NOMO-1 treated with dmso at 0.1 percent for 144 hours (cell line): ENCODE data around the gene SLX4IP.
A peak's percentile ranks its signal among the peaks of the same experiment; 100 is the strongest.

Experiments used
- DNase-seq: peaks from one replicate; lab custom pipeline; 2025; ENCODE audit not compliant: unreplicated experiment; lab: John Stamatoyannopoulos, UW

The SLX4IP gene

GRCh38 chr20:10625641-10626040 lies 190.5 kb downstream of the SLX4IP start:
- no peak for DNase-seq

DNA sequence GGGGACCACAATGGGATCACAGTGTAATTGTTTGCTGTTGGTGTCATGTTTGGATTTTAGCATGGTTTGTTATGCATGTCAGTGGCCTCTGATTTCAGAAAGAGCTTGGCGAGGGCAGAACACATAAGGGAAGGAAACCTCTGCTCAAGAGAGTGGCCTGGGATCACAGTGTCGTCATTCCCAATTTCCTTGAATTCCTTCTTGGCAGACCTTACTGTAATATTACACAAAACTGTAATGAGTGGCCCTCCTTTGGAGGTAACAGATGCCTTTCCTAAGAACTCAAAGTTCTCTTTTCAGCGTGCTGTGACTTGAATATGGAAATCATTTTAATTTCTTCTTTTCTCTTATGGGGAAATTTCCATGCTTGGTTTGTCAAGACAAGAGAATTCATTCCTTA lies 191.8 kb downstream of the SLX4IP start:
- DNase-seq: no peak

DNA sequence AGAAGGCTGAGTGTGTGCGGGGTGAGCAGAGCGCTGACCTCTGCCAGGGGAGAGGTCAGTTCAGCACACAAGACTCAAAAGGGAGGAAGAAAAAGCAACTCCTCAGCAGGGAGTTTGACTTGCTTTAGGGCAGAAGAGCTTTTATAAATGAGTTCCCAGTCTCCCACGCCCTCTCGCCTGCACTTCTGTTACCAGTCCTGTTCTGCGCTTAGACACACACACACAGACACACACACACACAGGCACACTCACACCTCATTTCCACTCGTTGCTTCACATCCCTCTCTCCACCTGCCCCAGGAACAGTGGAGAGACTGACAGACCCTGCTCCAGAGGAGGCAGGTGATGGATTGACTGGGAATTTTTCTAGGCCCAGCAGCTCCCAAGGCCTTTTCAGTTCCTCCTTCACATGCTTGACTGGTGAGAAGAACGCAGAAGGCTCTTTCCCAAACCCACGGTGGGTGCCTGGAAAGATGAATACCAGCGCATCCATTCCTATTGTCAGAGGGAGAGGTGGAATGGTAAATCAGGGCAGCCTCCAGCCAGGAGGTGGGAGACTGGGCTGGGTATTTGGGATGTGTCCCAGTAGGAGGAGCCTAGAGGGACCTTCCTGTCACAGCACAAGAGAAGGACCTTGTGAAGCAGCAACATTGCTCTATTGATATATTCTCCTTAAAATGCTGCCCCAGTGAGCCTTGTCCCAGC lies 195.0 kb downstream of the SLX4IP start:
- DNase-seq: no peak

- DNase-seq: no peak
These were observed 196.0 kb downstream of the SLX4IP start for GRCh38 chr20:10631126-10631525.

GRCh38 chr20:10632721-10633509 lies 197.8 kb downstream of the SLX4IP start:
- no peak for DNase-seq

DNA sequence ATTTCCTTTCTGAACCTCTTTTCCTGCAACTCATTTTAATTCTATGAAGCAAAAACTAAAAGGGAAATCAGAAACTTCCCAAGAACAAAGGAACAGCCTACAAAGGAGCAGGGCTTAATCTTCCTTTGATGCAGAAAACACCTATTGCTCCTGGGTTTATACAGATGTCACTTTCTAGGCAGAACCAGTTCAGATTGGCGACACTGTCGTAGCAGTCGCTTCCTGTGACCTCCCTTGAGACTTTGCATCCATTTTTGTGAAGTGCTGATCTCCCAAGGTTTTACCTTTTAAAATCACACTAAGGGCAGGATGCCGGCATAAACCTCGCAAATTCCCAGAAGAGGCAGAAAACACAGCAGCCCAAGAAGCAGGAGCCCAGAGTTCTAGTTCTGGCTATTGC lies 198.6 kb downstream of the SLX4IP start:
- DNase-seq: no peak

DNA sequence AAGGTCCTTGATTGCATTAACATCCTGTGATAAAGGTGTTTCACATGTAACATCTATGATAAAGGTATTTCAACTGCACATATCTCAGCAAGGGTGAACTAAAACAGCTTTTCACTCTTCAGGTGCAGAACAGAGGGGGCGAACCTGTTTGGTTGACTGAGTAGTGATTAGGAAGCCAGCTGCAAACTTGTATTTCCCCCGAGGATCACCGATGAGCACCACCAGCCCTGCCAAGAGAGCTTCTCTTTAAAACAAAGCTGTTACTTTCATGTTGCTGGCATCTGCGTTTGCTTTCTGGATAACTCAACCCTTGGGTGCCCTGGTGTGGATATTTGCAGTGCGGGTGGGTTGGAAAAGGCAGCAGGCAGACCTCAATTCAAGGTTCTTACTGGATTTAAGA lies 199.1 kb downstream of the SLX4IP start:
- no peak for DNase-seq

DNA sequence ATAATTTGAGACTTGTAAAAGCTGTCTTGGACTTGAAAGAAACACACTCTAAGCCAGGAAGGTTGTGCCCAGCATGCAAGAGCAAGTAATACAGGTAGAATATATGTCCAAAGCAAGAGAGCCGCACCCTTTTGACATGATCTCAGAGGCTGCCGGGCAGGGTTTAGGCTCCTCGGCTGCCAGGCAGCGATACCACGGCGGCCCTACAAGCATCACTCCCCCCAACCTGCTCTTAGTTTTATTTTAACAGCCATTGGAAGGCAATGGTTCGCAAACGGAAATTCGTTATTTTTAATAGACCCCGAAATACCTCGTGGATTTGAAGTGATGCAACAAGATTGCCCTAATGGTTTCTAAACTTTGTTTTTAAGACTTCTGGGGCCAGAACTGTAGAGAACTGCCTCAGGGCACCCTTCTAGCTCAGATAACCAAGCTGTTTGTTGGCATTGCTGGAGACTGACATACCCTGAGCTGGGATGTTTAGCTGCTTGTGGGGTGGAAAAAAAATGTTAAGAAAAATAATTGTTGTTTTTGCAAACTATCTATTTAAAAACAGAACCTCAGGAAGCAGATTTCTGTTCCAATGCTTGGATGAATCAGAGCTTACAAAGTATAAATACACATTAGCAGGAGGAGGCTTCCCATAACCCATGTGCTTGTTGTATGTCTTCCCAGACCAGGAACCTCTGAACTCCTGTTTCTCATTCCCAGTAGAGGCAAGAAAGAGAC lies 199.7 kb downstream of the SLX4IP start:
- DNase-seq: peak; percentile 27

DNA sequence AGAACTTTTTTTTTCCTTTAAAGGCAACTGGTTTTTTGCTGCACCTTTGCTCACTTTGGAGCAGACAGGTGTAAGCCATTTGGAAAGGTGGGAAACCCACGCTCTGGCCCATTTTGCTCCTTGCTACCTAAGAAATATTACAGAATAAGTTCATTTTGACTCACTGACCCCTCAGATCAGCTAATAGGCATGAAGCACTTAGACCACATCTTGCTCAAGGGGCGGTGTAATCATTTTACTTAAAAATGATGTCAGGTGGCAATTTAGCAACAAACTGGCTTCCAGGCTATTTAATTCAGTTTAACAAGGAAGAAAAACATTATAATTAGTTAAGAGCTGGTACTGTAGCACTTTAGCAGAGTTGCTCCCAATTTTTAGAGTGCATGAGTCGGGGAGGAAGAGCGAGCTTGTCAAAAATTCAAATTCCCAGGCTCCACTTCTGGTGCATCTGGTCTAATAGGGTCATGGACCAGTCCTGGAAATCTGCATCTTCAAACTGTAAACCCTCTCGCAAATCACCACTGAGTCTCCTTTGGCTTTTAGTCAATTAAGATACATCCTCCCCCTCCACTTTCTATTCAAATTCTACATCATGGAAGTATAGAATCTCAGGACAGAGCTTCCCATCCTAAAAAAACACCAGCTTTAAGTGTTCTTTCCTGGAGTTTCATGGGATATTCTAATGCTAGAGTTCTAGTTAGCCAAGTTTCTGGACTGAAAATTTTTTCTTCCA lies 200.5 kb downstream of the SLX4IP start:
- DNase-seq: no peak

DNA sequence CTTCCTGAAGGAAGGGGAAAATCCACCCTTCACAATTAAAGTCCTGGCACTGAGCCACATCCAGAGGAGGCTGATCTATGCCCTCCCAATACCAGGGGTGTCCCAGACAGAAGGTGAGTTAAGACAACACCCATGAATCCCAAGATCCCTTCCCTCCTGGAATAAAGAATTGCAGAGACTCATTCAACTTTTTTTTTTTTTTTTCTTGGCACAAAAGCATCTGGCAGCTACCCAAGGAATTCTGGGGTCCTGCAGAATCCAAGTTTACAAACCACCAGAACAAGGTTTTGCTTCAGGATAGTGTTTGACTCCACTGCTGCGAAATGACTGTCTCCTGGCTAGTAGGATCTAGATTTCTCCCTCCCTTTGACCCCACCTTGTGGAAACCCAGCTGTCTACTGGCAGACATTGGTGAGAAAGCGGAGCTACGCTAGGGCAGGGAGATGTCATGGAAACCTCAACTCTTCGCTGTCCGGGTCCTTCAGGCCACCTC lies 201.3 kb downstream of the SLX4IP start:
- no peak for DNase-seq

- DNase-seq: no peak
These were observed 202.0 kb downstream of the SLX4IP start for GRCh38 chr20:10637031-10637559.

- DNase-seq: no peak
These were observed 202.5 kb downstream of the SLX4IP start for GRCh38 chr20:10637563-10637962.

GRCh38 chr20:10639077-10639736 lies 204.1 kb downstream of the SLX4IP start:
- no peak for DNase-seq

DNA sequence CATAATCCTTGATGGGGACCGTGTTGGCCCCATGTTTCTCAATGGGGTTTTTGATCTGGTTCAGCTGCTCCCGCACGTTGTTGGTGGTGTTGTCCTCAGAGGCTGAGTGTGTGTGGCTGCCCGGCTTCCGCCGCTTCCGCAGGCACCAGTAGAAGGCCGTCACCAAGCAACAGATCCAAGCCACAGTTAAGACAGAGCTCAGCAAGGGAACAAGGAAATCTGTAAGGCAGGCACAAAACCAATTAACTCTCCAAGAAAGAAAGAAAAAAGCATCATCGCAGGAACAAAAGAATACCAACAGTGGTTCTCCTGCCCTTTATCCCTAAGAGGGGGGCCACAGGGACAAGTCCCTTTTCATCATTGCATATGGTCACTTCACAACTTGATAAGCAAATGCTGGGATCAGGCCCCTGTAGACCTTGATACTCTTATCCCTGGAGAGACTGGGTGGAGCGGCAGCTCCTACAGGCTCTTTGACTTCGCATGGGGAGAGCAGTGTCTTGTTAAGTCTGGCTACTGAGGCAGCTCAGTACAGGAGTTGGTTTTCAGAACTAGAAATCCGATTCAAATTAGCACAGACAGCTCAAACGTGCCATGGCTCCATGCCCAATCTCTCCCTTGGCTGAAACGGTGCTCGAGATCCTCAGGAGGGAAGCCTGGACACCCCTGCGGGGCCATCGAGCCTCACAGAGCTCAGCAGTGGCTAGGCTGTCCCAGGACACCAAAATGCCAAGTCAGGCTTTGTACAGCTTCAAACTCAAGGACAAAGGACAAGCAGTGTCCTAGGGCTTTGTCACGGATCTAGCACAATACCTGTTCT lies 204.8 kb downstream of the SLX4IP start:
- no peak for DNase-seq

GRCh38 chr20:10640897-10641296 lies 205.8 kb downstream of the SLX4IP start:
- no peak for DNase-seq

DNA sequence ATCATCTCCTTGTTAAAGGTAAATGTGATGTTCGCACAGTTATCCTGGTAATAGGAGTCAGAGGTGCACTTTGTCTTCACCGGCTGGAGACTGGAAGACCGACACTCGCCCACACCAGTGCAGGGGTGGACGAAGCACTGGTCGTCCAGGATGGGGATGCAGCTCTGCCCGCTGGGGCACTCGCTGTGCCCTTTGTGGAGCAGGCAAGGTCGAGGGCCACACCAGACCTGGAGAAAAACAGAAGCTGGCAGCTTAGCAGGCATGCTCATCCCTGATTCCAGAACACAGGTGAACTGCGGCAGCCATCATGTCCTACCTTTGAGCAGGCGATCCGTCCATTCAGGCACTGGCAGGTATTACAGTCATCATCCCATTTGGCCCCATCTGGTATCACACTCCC lies 206.4 kb downstream of the SLX4IP start:
- no peak for DNase-seq

GRCh38 chr20:10641893-10642292 lies 206.8 kb downstream of the SLX4IP start:
- DNase-seq: no peak

DNA sequence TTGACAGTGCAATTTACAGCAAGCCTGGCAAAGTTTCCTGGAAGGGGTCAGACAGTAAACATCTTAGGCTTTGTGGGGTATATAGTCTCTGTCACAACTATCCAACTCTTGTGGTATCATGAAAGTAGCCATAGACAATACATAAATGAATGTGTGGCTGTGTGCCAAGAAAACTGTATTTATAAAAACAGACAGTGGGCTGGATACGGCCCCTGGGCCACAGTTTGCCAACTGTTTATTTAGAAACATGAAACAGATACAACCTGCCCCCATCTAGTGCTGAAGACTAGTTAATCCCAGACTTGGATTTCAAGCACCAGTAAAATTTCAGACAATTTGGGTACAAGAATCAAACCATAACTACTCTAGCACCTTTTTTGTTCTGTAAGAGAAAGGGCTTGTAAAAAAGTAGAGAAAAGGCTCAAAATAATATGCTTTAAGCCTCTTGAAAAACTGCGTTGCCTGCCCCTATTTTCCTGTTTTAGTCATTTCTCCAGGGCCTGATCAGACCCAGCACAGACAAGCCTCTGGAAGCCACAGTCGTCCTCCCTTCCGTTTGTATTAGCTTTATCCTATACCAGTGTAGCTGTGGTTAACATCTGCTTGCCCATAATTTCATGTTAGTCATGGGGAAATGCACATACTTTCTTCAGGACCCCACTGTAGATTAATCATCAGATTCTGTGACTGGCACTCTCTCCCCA lies 207.9 kb downstream of the SLX4IP start:
- DNase-seq: no peak

- no peak for DNase-seq
These were observed 208.4 kb downstream of the SLX4IP start for GRCh38 chr20:10643560-10643873.
